COLO668 (cell line): ENCODE data around the gene MGMT.

Experiments
- DNase-seq: peaks from one replicate; lab custom pipeline; 2025; ENCODE audit not compliant: unreplicated experiment; lab: John Stamatoyannopoulos, UW

MGMT gene

DNA sequence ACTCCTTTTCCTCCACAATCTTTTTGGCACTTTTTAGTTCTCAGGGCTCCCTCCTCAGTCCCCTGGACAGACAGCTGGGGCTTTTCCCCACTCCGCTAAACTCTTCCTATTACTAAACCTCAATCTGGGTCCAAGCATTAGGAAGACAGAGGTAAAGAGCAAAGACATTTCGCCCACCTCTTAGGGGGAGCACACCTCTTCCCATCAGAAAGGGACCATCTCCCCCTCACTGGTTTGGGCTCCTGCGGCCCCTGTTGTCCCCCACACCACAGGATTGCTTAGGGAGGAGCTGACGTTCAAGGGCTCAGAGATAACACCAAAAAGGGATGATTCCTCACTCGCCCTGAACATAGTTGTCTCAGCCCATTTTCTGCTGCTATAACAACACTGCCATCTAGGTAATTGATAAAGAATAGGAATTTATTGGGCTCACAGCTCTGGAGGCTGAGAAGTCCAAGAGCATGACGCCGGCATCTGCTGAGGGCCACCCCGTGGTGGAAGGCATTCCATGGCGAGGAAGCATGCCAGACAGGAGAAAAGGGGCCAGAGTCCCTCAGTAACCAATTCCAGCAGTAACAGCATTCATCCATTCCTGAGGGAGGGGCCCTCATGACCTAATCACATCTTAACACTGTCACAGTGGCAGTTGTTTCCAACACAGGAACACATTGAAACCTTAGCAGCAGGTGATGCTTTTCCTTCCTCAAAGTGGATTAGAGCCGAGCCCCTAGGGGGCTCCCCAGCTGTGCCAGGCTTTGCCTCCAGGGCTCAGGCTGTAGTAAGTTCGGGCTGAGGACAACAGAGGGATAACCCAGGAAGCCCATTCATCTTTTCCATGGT, 287.4 kb downstream of the MGMT start:
- no peak for DNase-seq

DNA sequence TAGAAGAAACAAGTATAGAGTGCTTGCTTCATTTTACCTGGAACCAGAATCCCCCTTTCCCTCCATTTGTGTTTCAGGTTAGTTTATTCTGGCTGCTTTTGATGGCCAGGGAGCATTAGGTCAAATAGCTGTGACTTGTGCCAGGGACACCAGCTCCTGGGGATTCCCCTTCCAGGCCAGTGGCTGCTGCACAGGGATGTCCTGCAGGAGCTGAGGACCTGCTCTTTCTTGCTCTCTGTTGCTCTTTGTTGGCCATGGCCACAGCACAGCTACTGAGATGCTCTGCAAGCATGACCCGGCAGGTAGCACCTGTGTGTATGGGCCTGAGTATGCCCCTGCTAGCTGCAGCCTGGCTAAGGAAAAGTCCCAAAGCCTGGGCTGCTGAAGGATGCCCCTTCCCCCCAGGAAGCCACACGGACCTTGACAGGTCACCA, 288.1 kb downstream of the MGMT start:
- DNase-seq: no peak

DNA sequence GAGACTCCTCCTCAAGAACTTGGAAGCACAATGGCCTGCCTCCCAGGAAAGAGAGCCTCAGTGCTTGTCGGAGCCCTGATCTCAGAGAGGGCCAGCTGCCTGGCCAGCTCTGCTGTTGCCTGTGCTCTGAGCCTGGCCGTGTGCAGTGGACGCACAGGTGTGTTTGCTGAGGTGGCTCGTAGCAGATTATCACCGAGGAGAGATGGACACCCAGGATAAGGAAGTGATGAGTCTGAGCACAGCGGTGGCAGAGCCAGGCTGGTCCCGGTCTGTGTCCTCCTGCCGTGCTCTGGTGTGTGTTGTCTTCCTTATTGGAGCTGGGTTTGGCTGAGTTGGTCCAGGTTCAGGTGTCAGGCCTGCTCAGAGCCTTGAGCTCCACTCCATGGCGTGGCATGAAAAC, 288.6 kb downstream of the MGMT start:
- DNase-seq: no peak

GRCh38 chr10:129756912-129757901, 290.2 kb downstream of the MGMT start:
- DNase-seq: no peak

GRCh38 chr10:129758207-129759021, 291.4 kb downstream of the MGMT start:
- DNase-seq: no peak

GRCh38 chr10:129759214-129760002, 292.4 kb downstream of the MGMT start:
- no peak for DNase-seq

DNA sequence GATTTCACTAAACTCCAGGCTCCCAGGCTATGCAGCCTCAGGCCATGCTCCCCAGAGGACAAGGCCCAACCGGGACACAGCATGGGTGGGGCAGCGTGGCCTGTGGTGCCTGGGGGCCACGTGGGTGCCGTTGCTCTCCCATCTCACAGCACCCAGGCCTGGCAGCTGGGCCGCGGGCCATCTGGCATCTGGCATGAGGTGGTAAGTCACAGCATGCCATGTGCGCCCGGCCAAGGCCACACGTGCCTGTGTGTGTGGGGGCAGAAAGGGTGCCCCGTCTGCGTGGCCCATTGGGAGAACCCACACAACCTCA, 292.9 kb downstream of the MGMT start:
- no peak for DNase-seq

GRCh38 chr10:129760416-129760815, 293.4 kb downstream of the MGMT start:
- no peak for DNase-seq

- DNase-seq: no peak
Observed at GRCh38 chr10:129761197-129761972, 294.3 kb downstream of the MGMT start.

GRCh38 chr10:129761981-129762956, 295.2 kb downstream of the MGMT start:
- no peak for DNase-seq

DNA sequence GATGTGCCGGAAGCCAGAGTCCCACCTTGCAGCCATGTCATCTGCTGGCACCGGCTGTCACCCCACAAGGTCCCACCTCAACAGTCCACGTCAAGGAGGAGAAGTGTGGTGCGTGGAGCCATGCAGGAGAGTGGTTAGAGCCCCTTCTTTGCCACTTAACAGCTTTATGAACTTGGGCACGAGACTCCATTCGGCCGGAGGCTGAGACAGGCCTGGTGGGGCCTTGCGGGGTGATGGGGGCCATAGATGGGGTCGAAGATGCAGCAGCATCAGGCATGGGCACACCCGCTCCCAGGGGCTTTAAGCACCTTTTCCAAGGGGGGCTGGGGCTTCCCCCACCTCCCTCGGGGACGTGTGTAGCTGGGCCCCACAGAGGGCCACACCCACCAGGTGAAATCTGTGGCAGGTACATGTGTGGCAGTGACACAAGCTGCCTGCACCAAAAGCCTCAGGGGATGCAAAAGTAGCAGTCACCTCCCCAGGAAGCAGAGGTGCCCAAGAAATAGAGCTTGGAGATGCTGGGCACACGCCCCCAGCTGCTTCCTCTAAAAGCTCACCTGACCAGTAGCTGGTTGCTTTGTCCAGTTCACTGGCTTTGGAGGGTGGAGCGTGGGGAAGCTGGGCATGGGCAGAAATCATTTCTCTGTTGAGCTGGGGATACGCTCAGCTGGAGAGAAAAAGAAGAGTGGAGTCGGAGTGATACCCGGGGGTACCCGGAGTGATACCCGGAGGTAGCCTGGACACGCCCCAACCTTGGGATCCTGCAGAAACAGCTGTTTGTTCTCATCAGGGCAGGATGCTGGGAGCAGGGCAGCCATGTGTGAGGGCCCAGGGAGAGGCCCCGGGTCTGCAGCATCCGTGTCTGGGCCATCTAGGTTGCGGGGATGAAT, 297.2 kb downstream of the MGMT start:
- DNase-seq: no peak

DNA sequence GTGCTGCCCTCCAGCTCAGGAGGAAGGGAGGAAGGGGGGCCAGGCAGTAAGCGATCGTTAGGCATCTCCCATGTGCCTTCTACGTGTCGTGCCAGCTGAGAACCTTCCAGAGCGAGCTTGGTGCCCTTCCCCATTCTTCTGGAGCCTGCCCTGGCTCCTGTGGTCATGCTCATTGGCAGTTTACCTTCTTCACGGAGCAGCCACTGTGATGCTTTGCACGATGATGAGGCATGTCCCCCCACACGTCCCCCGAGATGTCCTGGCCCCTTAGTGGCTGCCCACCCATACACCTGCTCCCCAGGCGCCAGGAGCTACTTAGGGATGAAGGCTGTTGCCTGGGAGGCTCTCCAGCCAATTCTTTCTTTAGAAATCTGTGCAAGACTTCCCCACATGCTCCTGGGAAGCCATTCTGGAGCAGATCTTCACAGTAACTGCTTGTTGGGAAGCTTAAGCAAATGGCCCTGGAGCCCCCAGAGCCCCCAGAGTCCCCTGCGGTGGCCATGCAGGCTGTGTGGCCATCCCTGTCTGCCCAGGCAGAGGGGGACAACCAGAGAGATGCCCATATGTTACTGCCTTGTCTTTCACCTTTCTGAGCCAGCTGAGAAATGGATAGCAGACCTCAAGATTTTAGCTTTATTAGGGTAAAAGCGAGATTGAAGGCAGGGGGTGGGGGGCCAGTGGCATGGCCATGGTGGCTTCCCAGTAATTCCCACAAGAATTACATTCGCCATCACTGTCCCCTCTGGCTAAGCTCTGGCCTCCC, 298.0 kb downstream of the MGMT start:
- DNase-seq: no peak

DNA sequence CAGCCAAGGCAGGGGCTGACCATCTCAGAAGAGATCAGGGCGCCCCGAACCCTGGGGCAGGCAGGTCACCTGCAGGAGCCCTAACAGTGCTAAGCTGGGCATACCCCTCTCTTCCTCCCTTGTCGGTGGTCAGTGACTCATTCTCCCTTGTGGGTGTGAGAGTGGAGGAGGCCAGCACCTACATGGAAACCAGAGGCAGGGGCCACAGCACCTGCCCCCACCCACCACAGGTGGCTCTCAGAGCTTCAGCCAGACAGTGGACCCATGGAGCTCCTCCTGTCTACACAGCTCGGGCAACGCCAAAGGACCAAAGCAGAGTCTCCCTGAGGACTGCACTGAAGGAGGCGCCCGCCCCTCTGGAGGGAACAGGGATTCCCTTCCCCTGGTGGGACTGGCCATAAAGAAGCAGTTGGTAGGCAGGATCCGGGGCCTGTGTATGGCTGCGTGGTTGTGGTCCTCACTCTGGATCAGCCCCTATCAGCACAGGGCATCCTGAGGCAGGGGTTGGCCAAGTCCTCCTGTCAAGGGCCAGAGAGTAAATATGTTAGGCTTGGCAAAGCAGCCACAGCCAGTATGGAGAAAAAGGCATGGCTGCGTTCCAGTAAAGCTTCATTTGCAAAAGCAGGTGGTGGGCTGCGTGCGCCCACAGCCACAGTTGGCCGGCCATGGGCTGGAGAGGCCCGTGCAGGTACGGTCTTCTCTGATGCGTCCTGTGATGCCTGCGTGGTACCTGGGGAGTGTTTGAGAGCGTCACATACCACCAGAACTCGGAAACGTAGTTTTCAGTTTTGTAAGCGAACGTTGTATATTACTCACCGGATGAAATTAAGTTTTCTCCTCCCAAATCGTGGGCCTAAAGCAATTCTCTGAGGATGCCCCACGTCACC, 298.9 kb downstream of the MGMT start:
- no peak for DNase-seq

DNA sequence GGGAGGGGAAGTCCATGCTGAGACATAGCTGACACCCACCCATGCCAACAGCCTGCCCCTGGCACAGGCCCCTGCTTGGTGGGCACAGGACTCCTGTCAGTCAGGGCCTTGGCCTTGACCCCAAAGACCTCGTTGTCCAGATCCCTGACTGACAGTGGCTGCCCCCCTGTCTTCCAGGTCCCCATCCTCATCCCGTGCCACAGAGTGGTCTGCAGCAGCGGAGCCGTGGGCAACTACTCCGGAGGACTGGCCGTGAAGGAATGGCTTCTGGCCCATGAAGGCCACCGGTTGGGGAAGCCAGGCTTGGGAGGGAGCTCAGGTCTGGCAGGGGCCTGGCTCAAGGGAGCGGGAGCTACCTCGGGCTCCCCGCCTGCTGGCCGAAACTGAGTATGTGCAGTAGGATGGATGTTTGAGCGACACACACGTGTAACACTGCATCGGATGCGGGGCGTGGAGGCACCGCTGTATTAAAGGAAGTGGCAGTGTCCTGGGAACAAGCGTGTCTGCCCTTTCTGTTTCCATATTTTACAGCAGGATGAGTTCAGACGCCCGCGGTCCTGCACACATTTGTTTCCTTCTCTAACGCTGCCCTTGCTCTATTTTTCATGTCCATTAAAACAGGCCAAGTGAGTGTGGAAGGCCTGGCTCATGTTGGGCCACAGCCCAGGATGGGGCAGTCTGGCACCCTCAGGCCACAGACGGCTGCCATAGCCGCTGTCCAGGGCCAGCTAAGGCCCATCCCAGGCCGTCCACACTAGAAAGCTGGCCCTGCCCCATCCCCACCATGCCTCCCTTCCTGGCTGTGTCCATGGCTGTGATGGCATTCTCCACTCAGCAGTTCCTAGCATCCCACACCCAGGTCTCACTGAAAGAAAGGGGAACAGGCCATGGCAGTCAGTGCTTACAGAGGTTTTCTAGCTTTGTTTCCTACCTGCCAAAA, 299.8 kb downstream of the MGMT start:
- no peak for DNase-seq

- DNase-seq: no peak
Observed at GRCh38 chr10:129767751-129768150, 300.7 kb downstream of the MGMT start.
